Stimulated activated CD8-positive, alpha-beta memory T cell treated with anti-CD3 and anti-CD28 coated beads, Interleukin-2, amount 100 ng/mL, for 1 hour (primary cell): ENCODE results near the gene ERFE.

Source experiments
- DNase-seq, 2 donors: peaks; one replicate each; pipeline ENCODE4 v3.0.0-alpha.2; 2020; ENCODE audit warnings: low read depth in 2 of 2

Gene ERFE

DNA sequence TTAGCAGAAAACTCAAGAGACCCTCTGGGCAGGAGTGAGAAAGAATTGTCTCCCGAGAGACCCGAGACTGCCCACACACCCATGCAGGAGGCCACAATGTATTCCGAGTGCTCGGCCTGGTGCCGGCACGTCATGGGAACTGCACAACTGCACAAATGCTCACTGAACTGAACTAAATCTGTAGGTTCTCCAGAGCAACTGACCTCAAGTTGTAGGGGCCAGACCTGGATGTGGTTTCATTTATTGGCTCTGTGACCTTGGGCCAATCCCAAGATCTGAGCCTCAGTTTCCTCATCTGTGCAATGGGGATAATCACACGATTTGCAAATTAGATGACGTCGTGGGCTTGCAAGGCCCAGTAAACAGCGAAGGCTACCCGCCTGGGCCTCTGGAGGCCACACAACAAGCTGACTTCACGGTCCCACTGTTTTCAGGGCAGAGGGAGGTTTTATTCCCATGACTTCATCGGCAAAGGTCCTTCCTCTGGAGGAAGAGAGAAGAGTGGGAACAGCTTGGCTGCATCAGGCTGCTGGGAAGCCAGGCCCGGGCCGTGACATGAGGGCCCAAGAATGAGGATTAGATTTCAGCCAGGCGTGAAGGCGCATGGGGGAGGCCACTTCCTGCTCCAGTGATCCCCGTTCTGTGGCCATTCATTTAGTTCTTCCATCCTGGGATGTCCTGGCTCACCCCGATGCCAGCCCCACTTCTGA, 3.6 kb upstream of the ERFE start:
- DNase-seq, result no peak

- no peak for DNase-seq
These were observed 2.7 kb upstream of the ERFE start for GRCh38 chr2:238155761-238156694.

DNA sequence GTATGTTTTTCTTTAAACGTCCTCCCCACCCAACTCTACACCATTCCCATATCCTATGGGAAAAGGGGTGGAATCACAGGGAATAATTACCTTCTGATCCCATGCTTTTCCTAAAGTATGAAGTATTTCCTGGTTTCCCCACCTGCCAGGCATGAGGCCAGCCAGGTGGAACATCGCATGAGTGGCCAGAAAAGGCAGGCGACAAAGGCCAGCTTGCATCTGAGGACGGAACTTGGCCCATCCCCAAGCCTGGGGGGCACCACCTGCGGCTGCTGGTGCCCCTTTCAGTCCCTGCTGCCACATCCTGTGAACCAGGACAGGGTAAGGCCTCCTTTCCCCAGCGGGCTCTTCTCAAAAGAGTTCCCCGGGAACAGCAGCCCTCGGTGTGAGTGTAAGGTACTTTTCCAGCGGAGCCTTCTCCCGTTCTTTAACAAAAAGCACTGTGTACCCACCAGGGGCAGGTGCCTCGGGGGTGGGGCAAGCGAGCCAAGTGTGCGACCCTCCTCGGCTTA, 1.2 kb upstream of the ERFE start:
- no peak for DNase-seq

DNA sequence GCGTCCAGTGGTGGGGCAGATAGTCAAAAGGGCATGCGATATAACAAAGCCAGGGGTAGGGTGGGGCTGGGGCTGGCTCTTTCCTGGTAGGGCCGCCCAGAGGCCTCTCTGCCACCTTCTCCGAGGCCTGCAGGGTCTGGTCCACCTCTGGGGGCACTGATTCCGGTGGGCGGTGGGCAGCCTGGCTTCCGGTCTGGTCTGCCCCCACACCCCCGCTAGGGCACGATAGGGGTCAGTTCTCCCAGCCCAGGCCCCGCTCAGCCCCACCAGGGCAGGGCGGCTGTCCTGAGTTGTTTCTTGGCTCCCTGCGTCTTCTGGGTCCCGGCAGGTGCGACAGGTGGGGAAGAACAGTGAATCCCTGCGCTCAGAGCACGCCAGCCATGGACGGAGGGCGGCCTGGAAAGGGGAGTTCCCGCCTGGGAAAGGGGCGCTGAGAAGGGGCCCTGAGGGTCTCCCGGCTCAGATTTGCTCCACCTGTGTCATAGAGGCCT, 707 bp upstream of the ERFE start:
- DNase-seq, result no peak

- DNase-seq, result no peak
These were observed 335 bp downstream of the ERFE start for GRCh38 chr2:238159071-238159539.

- DNase-seq, result no peak
These were observed 963 bp downstream of the ERFE start for GRCh38 chr2:238159661-238160205.

- DNase-seq, result no peak
These were observed 1.7 kb downstream of the ERFE start for GRCh38 chr2:238160206-238161129.

DNA sequence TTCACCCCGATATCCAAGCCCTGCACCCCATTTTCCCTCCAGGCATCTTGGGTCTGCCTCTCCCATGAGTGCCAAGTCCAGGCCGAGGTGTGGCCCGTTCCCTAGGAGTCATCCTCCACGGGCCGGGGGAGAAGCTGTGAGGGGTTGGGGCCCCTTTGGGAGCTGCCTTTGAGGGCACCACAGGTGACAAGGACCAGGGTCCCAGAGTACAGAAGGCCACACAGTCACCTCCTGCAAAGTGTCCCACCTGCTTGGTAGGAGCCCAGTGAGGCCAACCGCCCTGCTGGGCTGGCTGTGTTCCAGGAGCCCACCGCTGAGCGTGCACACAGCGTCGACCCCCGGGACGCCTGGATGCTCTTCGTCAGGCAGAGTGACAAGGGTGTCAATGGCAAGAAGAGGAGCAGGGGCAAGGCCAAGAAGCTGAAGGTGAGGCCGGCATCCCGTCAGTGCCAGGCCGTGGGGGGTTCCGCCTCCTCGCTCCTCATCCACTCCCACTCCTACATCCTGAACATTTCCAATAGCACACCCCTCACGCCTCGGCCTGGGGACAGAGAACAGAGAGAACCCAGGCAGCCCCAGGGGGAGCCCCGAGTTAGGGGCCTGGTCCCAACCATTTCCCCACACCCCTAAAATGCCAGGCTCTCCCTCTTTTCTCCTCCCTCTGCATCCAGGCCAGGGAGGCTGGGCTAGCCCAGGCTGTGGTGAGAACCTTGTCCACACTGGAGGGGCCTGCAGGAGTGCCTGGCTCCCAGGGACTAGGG, 2.7 kb downstream of the ERFE start:
- DNase-seq, result no peak

DNA sequence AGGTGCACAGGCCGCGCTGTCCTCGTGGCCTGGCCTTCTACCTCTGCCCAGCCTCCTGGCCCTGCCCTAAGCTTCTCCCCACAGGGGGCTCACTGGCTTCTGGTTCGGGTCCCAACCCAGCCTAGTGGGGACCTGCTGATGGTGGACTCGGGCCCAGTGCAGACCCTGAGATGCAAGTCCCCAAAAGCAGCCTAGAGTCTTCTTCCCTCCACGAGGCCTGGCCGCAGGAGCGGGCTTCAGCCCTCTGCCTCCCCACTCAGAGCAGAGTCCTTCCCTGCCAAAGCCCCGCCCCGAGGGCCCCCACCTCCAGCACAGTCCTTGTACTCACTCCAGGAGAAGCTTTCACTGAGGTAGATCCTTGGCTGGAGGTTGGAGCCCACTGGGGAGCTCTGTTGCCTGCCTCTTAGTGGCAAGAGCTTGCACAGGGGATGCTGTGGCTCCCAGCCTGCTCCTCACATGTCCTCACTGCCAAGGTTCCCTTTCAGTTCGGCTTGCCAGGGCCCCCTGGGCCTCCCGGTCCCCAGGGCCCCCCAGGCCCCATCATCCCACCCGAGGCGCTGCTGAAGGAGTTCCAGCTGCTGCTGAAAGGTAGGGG, 3.6 kb downstream of the ERFE start:
- DNase-seq, result no peak

DNA sequence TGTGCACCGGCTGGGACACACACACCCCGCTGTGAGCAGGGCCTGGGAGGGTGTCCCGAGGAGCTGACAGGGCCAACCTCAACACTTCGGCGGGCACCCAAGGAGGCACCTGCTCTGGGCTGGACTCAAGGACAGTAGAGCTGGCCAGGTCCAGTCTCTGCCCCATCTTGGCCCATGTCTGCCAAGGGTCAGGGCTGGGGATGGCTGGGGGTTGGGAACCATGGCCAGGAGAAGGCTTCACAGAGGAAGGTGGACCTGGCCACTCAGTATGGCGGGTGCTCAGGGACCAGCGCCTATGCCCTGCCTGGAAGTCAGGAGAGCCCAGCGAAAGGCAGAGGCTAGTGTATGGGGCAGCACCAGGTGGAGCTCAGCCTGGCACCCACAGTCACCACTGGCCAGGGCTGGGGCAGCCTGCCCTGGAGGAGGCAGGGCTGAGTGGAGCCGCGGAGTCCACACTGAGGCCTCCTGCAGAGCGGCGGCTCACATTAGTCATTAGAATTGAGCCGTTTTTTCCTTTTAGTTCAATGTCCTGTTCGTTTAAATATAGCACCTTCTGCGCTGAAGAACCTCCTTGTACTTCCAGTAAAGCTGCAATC, 4.2 kb downstream of the ERFE start:
- no peak for DNase-seq

GRCh38 chr2:238163481-238164198, 4.9 kb downstream of the ERFE start:
- DNase-seq, result no peak

DNA sequence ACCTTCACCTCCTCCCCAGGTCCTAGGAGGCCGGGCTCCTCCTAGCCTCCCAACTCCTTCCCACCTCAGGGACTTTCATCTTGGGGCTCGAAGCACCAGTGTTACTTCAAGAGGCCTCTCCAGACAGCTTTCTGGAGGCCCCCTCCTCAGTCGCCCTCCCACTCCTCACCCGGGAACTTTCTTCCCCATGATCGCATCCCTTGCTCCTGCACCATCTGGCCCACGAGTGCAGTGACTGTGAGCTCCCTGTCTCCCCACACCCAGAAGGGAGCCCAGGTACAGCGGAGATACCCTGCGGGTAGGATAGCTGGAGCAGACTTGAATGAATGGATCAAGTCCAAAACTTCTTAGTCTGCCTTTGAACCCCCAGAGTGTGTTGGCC, 6.1 kb downstream of the ERFE start:
- DNase-seq, result no peak

GRCh38 chr2:238165288-238165921, 6.6 kb downstream of the ERFE start:
- no peak for DNase-seq

DNA sequence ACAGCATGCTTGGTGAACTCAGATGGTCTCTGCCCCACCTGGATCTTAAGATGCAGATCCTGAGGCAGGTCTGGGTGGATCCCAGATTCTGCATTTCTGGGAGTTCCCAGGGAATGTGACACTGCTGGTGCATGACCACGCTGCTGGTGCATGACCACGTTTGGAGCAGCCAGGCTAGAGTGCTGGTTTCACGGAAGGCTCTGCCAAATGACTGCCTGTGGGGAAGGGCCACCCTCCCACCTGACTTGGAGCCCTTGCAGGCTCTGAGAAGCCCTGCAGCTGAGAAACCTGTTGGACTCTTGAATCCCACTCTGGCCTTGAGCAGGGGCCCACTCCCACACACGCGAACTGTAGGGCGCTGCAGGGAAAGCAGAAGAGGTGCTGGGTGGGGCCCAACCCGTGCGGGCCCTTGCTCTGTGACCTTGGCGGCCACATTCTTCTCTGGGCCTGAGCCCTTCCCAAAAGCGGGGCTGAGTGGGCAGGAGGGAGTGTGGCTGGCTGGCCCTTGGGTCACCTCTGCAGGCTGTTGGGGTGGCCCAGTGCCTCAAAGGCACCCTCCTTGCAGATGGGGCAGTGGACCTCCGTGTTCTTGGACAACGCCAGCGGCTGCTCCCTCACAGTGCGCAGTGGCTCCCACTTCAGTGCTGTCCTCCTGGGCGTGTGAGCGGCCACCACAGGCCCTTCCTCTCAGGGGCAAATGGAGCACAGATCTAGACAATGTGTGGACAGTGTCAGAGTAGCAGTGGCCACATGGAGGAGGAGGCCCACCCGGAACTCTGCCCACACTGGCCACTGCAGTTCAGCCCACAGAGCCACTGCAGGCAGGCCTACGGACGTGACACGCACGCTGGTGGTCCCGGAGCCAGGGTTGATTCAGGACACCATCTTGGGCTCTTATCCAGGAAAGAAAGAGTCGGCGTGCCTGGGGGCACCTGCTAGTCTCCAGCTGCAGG, 7.9 kb downstream of the ERFE start:
- DNase-seq, result no peak

DNA sequence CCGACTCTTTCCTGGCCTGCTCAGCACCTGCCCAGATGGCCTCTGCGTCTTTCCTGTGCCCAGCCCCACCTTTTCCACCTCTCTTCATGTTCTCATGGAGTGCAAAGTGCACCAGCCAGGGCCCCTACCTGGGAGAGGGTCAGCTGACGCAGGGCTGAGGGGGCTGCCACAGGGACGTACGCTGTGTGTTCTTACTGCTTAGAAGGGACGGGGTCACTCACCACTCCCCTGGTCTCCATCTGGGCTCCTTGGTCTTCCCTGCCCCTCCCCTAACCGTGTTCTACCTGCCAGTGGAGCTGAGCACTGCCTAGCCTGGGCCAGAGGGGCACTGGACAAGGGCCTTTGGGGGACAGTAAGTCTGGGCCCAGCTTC, 8.6 kb downstream of the ERFE start:
- DNase-seq, result no peak

DNA sequence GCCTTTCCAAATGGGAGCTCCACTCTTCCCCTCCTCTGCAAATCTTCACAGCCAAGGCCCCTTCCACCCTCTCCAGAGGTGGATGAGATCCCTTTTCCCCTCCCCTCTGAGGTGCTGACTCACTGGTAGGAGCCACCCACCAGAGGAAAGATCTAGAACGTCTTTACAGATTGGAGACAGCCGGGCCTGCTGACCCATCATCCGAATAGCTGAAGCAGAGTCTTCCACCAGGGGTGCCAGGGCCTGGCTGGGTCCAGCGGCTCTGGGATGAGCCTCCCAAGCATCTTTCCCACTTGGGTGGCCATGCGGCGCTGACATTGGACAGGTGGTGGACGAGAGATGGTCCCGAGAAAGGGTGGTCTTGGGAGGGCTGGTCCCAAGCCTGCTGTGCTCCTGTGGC, 9.0 kb downstream of the ERFE start:
- DNase-seq, result no peak
